ENCODE results near the gene MPV17.
A peak's percentile ranks its signal among the peaks of the same experiment; 100 is the strongest.
"Not testable (repeated sequence)": the region's sequence is repeated elsewhere in the genome, so short reads cannot be mapped to it uniquely, and the experiment has no call there.

Gene MPV17, protein sequence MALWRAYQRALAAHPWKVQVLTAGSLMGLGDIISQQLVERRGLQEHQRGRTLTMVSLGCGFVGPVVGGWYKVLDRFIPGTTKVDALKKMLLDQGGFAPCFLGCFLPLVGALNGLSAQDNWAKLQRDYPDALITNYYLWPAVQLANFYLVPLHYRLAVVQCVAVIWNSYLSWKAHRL

DNA sequence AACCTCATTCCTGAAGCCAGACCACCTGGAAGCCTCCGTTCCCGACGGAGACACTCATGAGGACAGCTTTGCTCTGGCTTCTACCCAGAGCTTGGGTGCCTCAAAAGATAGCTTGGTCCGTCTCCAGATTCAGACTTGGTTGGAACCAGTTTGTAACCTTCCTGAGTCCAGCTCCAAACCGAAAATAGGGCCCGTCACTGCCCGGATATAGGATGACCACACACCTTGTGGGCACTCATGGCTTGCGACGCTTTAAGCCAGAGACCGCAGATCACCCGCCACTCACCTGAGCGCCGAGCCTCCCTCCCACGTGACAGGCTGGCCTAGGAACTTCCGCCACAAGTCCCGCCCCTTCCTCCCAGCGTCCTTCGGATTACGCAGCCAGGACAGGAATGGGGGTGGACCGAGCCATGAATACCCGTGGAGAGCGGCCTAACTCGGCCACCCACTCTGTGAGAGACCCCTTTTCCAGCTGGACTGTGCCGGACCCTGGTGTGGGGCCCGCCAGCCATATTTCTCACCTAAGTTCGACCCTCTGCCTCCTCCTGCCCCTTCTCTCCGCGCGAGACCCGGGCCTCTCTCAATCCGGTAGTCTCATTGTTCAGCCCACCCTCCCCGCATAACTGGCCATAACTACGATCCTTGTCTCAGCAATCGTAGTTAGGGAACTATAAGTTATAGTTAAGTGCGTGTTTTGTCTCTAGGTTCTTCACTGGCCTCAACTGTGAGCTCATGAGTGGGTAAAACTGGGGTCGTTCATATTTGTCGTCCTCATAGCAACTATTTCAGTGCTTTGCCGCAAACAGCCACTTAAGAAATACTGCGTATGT is at the start of gene MPV17:
Gene MPV17, minus strand, starts transcription at position 332 of the 830 bp plus-strand sequence. CDS start 580 bp downstream, outside the sequence.
- DNase-seq (ENCODE audit: low read depth in 2 of 2) = peak; percentile 70 to 75

DNA sequence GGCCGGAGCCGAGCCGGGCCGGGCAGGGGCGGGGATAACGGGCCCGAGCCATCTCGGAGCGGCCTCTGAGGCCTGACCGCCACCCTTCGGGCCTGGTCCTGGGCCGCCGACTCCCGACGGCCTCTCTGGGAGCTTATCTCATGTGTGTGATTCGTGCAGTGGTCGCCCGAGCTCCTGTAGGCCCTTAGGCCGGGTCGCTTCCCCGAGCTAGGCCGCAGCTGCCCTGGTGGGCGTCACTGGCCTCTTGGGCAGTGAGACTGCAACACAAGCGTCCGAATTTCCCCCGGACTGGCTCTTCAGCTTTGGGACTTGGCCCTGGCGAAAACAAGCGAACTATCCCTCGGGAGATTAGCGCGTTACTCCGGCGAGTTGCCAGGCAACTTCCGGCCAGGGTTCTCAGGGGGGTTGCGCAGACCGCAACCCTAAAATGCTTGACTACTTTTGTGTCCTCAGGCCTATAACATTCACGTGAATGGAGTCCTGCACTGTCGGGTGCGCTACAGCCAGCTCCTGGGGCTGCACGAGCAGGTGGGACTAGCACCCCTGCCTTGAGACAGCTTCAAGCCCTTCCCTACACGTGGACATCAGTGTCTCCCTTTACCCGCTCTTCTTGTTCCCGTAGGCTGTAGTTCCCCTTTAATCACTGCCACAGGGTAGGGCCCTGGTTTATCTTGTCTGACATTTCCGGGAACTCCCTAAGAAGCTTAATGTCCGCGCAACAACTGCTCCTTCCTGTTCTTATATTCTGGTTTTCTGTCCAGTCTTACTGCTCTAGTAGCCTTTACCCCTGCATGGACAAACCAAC is 48.1 kb upstream of the MPV17 start:
- DNase-seq (ENCODE audit: low read depth in 2 of 2) = no peak

DNA sequence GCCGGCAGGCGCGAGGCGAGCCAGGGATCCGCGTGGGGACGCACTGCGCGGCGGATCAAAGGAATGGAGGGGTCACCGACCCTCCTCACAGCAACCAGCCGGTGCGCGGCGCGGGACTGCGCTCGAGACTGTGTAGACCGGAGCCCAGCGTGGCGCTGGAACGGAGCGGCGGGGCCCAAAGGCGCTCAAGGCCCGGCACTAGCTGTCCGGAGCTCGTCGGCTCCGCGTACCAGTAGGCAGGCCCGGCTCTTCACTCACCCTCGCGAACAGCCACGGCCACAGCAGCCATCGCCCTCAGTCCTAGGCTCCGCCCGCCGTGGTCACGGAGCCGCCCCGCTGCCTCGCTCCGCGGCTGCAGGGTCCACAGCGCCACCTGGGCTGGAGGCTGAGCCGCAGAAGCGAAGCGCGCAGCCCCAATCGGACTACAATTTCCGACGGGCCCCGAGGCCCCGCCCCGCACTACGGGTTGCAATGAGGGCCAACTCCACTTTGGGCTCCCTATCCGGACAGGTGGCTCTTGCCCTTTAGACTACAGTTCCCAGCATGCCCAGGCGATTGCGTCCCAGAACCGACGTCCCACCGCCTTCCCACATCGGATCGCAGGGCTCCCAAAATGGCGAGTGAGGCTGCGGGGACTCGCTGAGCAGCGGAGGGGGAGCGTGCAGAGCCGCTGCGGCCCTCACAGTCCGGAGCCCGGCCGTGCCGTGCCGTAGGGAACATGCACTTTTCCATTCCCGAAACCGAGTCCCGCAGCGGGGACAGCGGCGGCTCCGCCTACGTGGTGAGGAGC is 47.3 kb upstream of the MPV17 start, which contains the start of the genes EIF2B4 and SNX17:
Gene EIF2B4, minus strand, starts transcription at position 313 of the 790 bp plus-strand sequence. Its CDS starts 24 bp downstream, at position 289.
Gene SNX17, plus strand, starts transcription at position 591 of the 790 bp plus-strand sequence. Its CDS starts 128 bp downstream, at position 719.
- DNase-seq (ENCODE audit: low read depth in 2 of 2) = peak; percentile 99 to 100

DNA sequence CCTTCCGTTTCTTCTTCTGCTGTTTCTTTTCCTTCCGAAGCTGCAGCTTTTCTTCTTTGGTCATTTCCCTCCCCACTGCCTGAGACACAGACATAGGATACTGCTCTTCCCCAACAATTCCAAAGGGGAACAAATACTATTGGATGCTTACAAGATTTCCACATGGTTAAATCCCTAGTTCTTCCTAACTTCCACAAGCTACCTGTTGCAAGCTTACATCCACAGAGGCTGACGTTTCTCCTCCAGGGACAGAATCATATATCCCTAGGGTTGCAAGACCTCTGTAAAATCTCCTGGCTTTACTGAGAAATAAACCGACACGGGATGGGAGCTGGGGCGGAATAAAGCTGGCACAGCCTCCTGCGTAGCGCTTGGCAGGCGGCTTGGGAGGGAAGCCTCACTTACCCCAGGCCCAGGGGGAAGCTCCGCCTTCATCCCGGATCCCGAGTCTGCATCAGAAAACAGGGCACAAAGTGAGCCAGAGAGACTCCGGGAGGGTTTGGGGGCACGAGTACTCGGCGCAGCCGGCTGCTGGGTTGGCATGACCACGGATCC is 46.7 kb upstream of the MPV17 start:
- no peak for DNase-seq (ENCODE audit: low read depth in 2 of 2)

DNA sequence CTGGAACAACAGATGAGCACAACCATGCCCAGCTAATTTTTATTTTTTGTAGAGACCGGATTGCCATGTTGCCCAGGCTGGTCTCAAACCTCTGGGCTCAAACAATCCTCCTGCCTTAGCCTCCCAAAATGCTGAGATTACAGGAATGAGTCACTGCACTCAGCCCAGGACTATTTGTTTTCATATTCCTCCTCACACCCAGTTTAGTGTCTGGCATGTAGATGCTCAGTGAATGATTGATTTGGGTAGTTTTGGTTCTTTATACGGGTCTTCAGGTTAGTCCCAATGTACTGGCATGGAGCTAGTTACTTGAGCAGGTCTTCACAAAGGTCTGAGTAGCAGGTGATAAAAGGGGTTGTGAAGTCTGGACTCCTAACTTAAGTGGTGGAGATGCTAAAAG is 41.0 kb upstream of the MPV17 start:
- DNase-seq (ENCODE audit: low read depth in 2 of 2) = no peak

DNA sequence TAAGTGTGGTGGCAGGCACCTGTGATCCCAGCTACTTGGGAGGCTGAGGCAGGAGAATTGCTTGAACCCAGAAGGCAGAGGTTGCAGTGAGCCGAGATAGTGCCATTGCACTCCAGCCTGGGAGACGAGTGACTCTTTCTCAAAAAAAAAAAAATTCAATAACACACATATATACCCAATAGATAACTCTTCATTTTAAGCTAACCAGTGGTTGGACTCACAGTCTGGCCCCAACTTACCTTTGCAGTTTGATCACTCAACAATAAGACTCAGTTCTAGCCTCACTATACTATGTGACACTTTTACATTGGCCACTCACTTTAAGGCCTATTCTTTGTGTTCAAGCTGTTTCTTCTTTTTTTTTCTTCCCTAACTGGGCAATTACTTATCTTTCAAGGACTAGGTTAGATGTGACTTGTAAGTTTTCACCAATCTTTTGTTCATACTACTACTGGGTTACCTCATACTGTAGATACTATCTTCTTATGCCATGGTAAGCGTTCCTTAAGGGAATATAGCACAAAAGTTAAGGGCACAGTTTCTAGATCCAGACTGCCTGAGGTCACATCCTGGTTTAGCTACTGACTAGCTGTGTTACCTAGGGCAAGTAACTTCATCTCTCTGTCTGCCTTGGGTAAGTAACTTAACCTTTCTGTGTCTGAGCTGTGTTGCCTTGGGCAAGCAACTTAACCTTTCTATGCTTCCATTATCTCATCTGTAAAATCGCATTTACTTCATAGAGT is 40.0 kb upstream of the MPV17 start:
- no peak for DNase-seq (ENCODE audit: low read depth in 2 of 2)

DNA sequence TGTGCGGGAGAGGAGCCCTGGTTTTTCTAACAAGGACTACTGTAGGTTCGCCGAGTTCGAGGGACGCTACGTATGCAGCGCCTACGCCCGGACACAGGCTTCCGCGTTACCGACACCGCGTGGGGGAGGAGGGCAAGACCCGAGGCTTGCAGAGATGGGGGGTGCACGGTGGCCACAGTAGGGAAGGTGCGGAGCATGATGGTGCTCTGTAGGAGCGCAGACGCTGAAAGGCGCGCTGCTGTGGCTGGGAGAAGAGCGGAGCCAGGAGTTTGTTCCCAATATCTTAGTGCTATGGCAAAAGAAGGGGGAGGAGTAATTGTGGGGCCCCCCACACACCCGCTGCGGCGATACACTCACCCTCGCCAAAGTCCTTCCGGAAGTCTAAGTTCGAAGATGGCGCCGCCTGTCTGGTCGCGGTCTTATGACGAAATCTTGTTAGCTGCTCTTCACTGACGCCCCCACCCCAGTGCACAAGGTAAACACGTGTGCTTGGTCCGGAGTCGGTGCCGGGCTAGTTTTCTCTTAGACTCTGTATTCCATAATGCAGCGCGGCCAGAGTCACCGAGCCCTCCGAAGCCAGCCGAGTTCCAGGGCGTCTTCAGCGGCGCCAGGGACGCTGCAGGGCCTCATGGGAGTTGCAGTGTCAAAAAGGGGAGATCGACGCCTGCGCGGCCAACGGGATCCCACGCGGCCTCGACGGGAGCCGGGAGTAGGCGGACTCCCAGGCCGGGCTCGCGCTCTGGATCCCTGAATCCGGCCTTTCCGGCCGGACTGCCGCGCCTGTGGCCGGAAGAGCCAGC is 33.7 kb upstream of the MPV17 start, which contains the start of gene GTF3C2:
Gene GTF3C2, minus strand, starts transcription at position 383 of the 800 bp plus-strand sequence. CDS start 13,210 bp downstream, outside the sequence.
- peak; percentile 85 to 92 for DNase-seq (ENCODE audit: low read depth in 2 of 2)

DNA sequence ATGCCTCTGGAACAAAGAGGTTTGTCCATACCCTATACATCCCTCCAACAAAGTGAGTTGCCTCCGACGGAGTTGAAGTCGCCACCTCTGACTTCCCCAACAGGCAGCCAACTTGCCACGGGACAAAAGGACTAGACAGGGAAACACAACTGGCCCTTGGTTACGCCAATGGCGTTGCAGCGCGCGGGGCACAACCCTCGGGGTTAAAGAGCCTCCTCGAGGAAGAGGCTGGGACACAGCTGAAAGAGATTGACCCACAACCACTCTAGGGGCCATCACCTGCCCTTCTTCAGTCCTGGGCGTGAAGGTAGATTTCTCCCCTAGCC is 33.1 kb upstream of the MPV17 start:
- no peak for DNase-seq (ENCODE audit: low read depth in 2 of 2)

DNA sequence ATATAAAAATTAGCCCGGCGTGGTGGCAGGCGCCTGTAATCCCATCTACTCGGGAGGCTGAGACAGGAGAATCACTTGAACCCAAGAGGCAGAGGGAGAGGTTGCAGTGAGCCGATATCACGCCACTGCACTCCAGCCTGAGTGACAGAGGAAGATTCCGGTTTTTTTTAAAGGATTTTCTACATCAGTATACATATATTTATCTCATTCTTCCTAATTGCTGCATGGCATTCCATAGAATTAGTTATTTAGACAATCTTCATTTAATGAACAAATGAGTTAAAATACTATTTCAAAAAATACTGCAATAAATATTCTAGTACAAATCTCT is 31.7 kb upstream of the MPV17 start:
- DNase-seq (ENCODE audit: low read depth in 2 of 2) = no peak

DNA sequence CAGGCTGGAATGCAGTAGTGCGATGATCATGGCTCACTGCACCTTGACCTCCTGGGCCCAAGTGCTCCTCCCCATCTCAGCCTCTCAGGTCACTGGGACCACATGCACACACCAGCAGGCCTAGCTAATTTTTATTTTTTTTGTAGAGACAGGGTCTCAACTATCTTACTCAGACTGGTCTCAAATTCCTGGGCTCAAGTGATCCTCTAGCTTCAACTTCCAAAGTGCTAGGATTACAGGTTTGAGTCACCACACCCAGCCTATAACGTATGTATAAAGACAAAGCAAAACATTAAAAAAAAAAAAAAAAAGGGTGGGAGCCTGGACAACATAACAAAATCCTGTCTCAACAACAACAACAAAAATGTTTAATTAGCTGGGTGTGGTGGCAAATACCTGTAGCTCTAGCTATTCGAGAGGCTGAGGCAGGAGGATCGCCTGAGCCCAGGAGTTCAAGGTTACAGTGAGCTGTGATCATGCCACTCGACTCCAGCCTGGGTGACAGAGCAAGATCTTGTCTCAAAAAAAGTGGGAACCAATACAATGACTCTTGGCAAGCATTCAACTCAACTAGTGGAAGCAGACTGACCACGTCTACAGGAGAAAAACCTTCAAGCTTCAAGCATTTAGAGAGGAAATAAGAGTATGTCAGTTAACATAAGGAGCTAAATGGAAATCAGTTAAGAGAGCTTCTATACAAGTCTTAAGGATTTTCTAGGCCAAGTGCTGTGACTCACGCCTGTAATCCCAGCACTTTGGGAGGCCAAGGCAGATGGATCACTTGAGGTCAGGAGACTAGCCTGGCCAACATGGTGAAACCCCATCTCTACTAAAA is 31.1 kb upstream of the MPV17 start:
- no peak for DNase-seq (ENCODE audit: low read depth in 2 of 2)

DNA sequence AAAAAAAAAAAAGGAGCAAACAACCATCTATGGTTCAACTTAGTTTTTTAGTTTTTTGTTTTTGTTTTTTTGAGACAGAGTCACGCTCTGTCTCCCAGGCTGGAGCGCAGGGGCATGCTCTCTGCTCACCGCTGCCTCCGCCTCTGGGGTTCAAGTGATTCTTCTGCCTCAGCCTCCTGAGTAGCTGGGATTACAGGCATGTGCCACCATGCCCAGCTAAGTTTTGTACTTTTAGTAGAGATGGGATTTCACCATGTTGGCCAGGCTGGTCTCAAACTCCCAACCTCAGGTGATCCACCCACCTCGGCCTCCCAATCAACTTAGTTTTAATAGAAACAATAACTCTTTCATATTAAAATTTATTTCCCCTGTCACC is 30.5 kb upstream of the MPV17 start:
- not testable (repeated sequence) for DNase-seq (ENCODE audit: low read depth in 2 of 2)

DNA sequence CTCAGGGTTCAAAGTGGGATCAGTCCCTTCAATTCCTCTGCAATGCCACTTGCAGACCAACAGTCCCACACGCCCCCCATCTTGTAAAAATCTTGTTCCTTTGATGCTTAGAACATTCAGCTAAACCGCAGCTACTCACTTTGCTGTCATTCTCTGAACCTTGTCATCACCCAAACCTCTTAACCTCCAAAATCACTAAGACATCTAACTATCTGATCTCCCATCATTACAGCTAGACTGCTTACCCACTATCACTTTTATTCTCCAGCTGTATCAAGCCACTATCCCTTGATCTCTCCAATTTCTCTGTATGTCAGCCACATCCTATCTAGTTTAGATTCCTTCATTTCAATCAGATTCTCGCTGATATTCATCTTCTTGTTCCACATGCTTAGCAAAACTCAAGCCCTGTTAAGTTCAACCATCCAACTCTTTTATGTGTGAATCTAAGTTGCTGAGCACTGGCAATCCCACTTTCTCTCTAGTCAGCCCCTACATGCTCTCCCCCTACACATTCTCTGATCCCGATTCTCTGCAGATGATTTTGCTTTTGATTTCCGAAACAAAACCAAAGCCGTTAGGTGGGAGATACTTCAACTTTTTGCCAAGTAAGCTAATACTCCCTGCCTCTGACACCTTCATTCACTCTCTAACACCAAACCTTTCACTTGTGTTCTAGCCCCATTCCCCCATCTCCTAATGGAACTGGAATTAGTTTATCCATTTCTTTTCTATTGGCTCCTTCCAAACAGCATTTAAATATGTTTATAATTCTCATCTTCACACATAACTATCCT is 29.1 kb upstream of the MPV17 start:
- DNase-seq (ENCODE audit: low read depth in 2 of 2) = no peak

DNA sequence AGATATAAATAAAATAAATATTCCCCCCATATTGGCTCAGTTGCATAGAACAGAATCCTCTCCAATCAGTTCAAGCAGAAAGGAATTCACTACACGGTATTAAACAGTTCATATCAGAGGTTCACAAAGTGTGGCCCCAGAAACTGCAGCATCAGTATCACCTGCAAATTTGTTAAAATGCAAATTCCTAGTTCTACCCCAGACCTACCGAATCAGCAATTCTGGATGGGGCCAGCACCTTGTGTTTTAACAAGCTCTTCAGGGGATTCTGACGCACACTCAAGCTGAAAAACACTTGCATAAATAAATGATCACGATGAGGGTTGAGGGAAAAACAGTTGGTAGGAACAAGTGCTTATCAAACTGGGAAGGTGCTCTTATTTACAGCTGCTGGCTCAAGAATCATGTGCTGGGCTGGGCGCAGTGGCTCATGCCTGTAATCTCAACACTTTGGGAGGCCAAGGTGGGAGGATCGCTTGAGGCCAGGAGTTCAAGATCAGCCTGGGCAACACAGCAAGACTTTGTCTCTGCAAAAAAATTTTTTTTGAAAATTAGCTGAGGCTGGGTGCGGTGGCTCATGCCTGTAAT is 27.3 kb upstream of the MPV17 start:
- no peak for DNase-seq (ENCODE audit: low read depth in 2 of 2)

DNA sequence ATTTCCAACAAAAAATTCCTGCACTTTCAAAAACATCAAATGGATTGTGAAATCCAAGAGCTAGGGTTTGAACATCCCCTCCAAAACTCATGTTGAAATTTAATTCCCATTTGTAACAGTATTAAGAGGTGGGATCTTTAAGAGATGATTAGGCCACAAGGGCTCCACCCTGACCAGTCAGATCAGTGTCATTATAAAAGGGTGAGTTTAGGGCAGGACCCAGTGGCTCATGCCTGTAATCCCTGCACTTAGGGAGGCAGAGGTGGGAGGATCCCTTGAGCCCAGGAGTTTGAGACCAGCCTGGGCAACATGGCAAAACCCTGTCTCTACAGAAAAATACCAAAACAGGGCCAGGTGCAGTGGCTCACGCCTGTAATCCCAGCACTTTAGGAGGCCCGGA is 24.7 kb upstream of the MPV17 start:
- no peak for DNase-seq (ENCODE audit: low read depth in 2 of 2)

DNA sequence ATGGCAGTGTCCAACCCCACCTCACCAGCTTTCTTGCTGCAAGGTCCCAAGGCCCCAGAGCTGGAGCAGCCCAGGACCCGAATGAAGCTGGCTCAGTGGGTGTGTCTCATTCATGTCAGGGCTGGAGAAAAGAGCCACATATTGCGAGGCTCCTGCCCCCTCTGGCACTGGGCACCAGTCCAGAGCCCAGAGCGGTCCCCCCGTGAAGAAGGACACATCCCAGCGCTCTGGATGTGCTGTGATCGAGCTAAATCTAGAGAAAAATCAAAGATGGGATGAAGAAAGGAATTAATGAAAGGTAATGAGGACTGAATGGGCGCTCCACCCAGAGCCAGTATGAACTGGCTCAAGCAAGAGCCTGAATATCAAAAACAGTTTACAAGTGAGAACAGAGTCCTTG is 13.3 kb upstream of the MPV17 start:
- no peak for DNase-seq (ENCODE audit: low read depth in 2 of 2)

DNA sequence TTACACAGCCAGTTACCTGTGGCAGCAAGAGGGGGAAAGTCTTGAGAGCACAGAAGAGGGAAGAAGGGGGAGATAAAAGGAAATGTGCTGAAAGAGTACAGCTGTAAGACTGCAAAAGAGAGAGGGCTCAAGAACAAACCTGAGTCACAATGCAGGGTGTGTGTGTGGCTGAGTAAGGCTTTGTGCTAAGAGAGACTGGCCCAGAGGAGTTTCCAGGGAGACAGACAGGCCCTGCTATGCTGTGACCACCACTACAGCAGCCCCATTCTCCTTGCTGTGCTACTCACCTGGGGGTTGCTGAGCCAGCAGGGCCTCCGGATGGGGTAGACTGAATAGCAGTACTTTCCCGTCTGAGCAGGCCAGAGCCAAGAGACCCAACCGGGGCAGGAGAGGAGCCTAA is 12.4 kb upstream of the MPV17 start:
- DNase-seq (ENCODE audit: low read depth in 2 of 2) = no peak

DNA sequence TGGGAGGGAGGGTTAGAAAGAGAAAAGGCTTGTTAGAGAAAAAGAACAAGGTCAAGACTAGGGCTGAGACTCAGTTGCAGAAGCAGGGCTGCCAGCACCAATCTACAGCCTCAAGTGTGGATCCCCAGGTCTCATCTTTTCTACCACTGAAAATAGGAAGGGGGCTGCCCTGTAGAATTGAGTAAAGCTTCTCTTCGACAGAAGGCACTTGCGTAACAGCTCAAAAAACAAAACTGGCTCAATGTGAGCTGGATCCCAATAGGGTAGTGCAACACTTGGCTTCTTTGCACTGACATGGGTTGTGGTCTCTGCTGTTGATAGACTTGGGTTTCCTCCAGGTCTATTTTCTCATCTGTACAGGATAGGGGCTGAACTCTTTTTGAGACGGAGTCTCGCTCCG is 1.8 kb upstream of the MPV17 start:
- DNase-seq (ENCODE audit: low read depth in 2 of 2) = no peak

Measured in stimulated activated CD8-positive, alpha-beta memory T cell treated with anti-CD3 and anti-CD28 coated beads, Interleukin-15, amount 100 ng/mL, for 4 hours (primary cell).